ENCODE results near the gene CD7.
"Not testable (repeated sequence)": the region's sequence is repeated elsewhere in the genome, so short reads cannot be mapped to it uniquely, and the experiment has no call there.

Gene CD7

DNA sequence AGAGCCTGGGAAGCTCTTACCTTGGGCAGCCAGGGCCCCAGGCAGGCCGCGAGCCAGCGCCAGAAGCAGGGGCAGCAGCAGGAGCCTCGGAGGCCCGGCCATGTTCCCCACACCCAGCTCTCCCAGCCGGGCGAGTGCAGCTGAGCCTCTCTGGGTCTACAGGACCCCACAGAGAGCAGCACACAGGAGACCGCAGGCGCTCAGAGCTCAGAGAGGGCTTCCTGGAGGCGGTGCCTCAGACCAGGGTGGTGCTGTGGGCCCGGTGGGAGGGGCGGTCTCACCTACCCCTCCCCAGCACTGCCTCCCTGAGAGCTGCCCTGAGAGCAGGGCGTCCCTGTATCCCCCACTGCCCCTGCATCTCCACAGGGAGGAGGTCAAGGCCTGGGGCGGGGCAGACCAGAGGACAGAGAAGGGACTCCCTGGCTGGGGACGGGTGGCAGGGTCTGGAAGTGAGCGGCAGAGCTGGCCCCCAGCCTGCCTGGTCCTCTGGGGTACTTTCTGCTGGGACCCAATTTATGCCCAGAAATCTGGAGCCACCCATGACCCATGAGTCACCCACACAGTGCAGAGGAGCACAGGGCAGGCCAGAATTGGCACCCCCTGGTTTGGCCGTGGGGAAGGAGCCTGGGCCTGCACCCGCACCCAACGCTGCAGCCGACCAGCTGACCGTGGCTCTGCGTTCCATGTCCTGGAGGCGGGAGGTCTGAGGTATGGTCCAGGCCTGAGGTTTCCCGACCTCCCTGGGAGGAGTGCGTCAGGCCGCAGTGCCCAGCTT lies at the start of gene CD7:
Gene CD7, minus strand, starts transcription at position 215 of the 775 bp plus-strand sequence. Its CDS starts 113 bp downstream, at position 102.
- Histone ChIP-seq H3K36me3 (ENCODE audit: insufficient read depth, low read length) (no peaks in the 10 kb centered on the region), H3K9me3 (ENCODE audit: low read depth, low read length) (no peaks in the 10 kb centered on the region), H3K27ac (no peak within 1 kb of the TSS), H3K9ac (ENCODE audit: insufficient read length) (no peak within 1 kb of the TSS), H3K4me3 (no peak within 1 kb of the TSS)
- TF ChIP-seq POLR2AphosphoS5 (IDR thresholded peaks at IDR 0.05; ENCODE audit: borderline replicate concordance, low read depth, low read length) (no peak), FOXP2 (optimal IDR thresholded peaks at IDR 0.05; ENCODE audit: control extremely low read depth, extremely low read length, insufficient read depth) (no peak), EZH2 (IDR thresholded peaks at IDR 0.05) (no peak)
- no peak for DNase-seq (ENCODE audit: low read depth, low spot score)

DNA sequence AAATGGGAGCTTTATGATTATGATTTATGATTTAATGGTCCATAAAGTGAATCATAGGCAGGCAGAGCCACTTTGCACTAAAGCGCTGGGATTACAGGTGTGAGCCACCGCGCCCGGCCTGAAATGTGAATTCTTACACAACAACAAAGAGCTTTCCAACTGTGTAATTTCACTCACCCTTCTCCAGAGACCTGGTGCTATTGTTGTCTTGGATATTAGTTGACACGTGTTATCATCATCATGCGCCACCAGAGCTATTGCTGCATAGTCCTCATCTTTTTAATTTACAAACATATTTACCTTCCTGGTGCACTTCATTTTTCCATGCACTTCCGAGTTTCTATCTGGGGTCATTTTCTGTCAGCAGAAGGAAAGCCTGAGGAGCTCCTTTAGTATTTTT lies 49.3 kb upstream of the CD7 start:
- Histone ChIP-seq H3K27ac (peak overlapping the region; percentile 49; the same call in 1 of the 2 replicates), H3K36me3 (ENCODE audit: insufficient read depth, low read length) (no peaks in the 10 kb centered on the region), H3K9me3 (ENCODE audit: low read depth, low read length) (no peaks in the 10 kb centered on the region), H3K4me3 (no peak overlapping the region), H3K9ac (ENCODE audit: insufficient read length) (no peak overlapping the region)
- TF ChIP-seq POLR2AphosphoS5 (IDR thresholded peaks at IDR 0.05; ENCODE audit: borderline replicate concordance, low read depth, low read length) (no peak), EZH2 (IDR thresholded peaks at IDR 0.05) (no peak), FOXP2 (optimal IDR thresholded peaks at IDR 0.05; ENCODE audit: control extremely low read depth, extremely low read length, insufficient read depth) (no peak)
- DNase-seq (ENCODE audit: low read depth, low spot score) = no peak

DNA sequence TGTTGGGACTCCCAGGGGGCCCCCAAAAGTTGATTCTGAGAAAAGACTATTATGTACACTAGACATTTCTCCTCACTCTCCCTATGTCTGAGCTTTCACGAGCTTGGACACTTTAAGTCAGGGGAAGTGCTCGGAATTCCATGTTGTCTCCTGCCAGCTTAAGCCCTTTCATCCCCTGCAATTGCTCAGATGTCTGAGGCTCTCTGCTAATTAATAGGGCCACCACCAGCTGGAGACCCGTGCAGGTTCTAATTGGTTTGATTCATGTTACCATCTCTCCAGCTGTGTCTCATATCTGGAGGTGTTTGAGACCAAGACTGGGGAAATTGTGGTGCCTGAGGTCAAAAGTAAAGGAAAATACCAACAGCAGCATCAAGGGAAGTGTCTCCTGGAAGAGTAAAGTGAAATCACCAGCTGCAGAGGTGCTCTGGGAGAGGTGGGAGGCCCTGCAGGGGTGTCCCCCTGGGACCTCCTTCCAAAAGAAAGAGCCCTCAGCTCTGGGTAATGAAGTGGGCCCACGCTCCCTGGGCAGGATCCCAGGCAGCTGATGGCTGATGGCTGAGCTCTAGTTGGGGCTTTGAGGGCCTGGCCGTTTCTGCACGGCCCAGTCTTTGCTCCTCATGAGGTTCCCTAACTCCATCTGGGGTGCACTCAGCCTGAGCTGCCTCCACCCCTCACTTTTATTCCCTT lies 48.3 kb upstream of the CD7 start:
- Histone ChIP-seq H3K27ac (no peak overlapping the region), H3K9me3 (ENCODE audit: low read depth, low read length) (no peaks in the 10 kb centered on the region), H3K9ac (ENCODE audit: insufficient read length) (no peak overlapping the region), H3K4me3 (no peak overlapping the region), H3K36me3 (ENCODE audit: insufficient read depth, low read length) (no peaks in the 10 kb centered on the region)
- TF ChIP-seq EZH2 (IDR thresholded peaks at IDR 0.05) = no peak
- TF ChIP-seq POLR2AphosphoS5 (IDR thresholded peaks at IDR 0.05; ENCODE audit: borderline replicate concordance, low read depth, low read length) = no peak
- TF ChIP-seq FOXP2 (optimal IDR thresholded peaks at IDR 0.05; ENCODE audit: control extremely low read depth, extremely low read length, insufficient read depth) = no peak
- no peak for DNase-seq (ENCODE audit: low read depth, low spot score)

DNA sequence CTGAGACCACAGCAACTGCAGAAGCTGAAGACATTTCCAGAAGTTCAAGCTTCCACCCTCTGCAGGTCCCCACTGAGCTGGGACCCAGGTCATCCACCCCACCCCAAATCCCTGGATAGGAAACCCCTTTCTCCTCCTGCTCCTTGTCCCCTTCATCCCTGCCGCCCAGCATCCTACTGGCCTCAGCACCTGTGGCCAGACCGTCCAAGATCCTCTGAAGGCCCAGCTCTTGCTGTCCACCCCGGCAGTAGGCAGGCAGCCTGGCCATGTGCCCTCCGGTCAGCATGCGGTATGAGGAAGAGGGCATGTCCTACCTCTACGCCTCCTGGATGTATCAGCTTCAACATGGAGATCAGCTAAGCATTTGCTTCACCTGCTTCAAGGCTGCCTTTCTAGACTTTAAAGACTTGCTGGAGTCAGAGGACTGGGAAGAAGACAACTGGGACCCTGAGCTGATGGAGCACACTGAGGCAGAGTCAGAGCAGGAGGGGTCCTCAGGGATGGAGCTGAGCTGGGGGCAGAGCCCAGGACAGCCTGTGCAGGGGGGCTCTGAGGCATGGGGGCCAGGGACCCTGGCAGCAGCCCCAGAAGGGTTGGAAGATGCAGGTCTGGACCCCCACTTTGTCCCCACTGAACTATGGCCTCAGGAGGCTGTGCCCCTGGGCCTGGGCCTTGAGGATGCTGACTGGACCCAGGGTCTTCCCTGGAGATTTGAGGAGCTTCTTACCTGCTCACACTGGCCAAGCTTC lies 44.7 kb upstream of the CD7 start:
- H3K4me3 ChIP-seq = no peak overlapping the region
- no peak overlapping the region for H3K9ac ChIP-seq (ENCODE audit: insufficient read length)
- no peak for DNase-seq (ENCODE audit: low read depth, low spot score)
- H3K9me3 ChIP-seq (ENCODE audit: low read depth, low read length) = no peaks in the 10 kb centered on the region
- H3K36me3 ChIP-seq (ENCODE audit: insufficient read depth, low read length) = no peaks in the 10 kb centered on the region
- no peak overlapping the region for H3K27ac ChIP-seq
- TF ChIP-seq POLR2AphosphoS5 (IDR thresholded peaks at IDR 0.05; ENCODE audit: borderline replicate concordance, low read depth, low read length) (no peak), FOXP2 (optimal IDR thresholded peaks at IDR 0.05; ENCODE audit: control extremely low read depth, extremely low read length, insufficient read depth) (no peak), EZH2 (IDR thresholded peaks at IDR 0.05) (no peak)

DNA sequence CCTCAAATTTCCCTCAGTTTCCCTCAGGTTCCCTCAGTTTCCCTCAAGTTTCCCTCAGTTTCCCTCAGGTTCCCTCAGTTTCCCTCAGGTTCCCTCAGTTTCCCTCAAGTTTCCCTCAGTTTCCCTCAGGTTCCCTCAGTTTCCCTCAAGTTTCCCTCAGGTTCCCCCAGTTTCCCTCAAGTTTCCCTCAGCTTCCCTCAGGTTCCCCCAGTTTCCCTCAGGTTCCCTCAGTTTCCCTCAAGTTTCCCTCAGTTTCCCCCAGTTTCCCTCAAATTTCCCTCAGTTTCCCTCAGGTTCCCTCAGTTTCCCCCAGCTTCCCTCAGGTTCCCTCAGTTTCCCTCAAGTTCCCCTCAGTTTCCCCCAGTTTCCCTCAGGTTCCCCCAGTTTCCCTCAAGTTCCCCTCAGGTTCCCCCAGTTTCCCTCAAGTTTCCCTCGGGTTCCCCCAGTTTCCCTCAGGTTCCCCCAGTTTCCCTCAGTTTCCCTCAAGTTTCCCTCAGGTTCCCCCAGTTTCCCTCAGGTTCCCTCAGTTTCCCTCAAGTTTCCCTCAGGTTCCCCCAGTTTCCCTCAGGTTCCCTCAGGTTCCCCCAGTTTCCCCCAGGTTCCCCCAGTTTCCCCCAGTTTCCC lies 42.2 kb upstream of the CD7 start:
- not testable (repeated sequence) for H3K4me3 ChIP-seq; H3K9me3 ChIP-seq (ENCODE audit: low read depth, low read length); DNase-seq (ENCODE audit: low read depth, low spot score); H3K9ac ChIP-seq (ENCODE audit: insufficient read length); H3K36me3 ChIP-seq (ENCODE audit: insufficient read depth, low read length)
- peak overlapping the region; percentile 90; the same call in 1 of the 2 replicates for H3K27ac ChIP-seq

DNA sequence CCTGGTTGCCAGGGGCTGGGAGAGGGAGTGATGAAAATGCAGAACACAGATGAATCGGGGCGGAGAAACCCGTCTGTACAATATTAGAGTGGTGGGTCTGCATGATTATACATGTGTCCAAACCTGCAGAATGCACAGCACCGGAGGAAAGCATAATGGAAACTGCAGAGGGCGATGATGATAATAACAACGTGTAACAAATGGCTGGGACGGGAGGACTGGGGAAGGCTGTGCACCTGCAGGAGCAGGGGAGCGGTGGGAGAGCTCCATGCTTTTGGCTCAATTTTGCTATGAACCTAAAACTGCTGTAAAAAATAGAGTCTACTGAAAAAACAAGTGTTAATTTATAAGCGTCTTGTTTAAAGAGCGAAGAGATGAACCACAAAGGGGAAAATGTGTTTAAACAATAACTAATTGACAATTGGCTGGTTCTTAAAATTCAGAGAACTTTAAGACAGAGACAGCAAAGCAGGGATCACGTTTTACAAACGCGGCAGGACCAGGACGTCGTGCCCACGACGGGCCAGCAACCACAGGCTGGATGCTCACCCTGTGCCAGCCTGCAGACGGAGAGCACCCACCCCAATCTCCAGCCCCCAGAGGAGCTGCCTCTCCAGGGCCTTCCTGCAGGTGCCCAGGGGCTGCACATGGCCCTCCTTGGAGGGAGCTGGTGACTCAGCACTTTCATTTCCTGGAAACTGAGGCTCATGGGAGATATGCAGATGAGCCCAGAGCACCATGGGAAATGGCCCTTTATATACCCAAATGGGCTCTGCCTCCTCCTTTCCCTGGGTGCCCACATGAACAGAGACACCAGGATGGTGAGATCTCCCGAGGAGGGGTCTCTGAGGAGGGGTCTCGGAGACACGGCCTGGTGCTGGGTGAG lies 41.3 kb upstream of the CD7 start, which contains the start of gene TEX19:
Gene TEX19, plus strand, starts transcription at position 783 of the 886 bp plus-strand sequence. CDS start 2,904 bp downstream, outside the sequence.
- H3K9ac ChIP-seq (ENCODE audit: insufficient read length) = no peak within 1 kb of the TSS
- H3K36me3 ChIP-seq (ENCODE audit: insufficient read depth, low read length) = no peaks in the 10 kb centered on the region
- TF ChIP-seq POLR2AphosphoS5 (IDR thresholded peaks at IDR 0.05; ENCODE audit: borderline replicate concordance, low read depth, low read length) = no peak
- TF ChIP-seq FOXP2 (optimal IDR thresholded peaks at IDR 0.05; ENCODE audit: control extremely low read depth, extremely low read length, insufficient read depth) = no peak
- TF ChIP-seq EZH2 (IDR thresholded peaks at IDR 0.05) = no peak
- no peak within 1 kb of the TSS for H3K4me3 ChIP-seq
- H3K27ac ChIP-seq = peak within 1 kb of the TSS; percentile 90
- no peak for DNase-seq (ENCODE audit: low read depth, low spot score)
- H3K9me3 ChIP-seq (ENCODE audit: low read depth, low read length) = no peaks in the 10 kb centered on the region

DNA sequence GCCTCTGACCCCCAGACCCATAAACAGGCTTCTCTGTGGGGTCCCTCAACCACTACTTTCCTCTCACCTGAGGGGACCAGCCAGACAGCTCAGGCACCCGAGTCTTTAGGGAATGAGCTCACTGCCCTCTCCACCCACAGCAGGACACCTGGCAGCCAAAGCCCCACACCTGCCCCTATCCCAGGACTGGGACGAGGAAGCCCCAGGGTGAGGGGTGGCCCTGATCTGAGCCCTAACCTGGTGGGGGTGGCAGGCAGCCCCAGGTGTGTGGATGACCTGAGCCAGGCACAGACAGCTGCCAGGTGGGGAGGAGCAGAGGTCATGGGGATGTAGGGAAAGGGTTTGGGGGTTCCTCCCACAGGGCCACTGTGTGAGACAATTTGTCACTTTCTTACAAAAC lies 40.0 kb upstream of the CD7 start:
- TF ChIP-seq FOXP2 (optimal IDR thresholded peaks at IDR 0.05; ENCODE audit: control extremely low read depth, extremely low read length, insufficient read depth) (no peak), POLR2AphosphoS5 (IDR thresholded peaks at IDR 0.05; ENCODE audit: borderline replicate concordance, low read depth, low read length) (no peak), EZH2 (IDR thresholded peaks at IDR 0.05) (no peak)
- H3K36me3 ChIP-seq (ENCODE audit: insufficient read depth, low read length) = no peaks in the 10 kb centered on the region
- H3K9me3 ChIP-seq (ENCODE audit: low read depth, low read length) = no peaks in the 10 kb centered on the region
- H3K4me3 ChIP-seq = no peak overlapping the region
- H3K27ac ChIP-seq = no peak overlapping the region
- DNase-seq (ENCODE audit: low read depth, low spot score) = no peak
- H3K9ac ChIP-seq (ENCODE audit: insufficient read length) = no peak overlapping the region

Measured in SK-N-MC (cell line).